ENCODE measurements around the gene CCKAR. TPM values are rescaled to one million over a fixed set of nuclear protein-coding genes. Genes with fewer than 3 reads are reported as not detected.

CCKAR gene, protein sequence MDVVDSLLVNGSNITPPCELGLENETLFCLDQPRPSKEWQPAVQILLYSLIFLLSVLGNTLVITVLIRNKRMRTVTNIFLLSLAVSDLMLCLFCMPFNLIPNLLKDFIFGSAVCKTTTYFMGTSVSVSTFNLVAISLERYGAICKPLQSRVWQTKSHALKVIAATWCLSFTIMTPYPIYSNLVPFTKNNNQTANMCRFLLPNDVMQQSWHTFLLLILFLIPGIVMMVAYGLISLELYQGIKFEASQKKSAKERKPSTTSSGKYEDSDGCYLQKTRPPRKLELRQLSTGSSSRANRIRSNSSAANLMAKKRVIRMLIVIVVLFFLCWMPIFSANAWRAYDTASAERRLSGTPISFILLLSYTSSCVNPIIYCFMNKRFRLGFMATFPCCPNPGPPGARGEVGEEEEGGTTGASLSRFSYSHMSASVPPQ
- total RNA-seq (2014; rRNA removed; shearing (Covaris generic)) = not detected in 2 replicates
- not detected in 2 replicates for total RNA-seq (2022)
- Bru-seq, nascent RNA = not detected
- not detected for BruChase-seq, experiment 1, labeled RNA remaining after a 6-hour chase
- BruChase-seq, experiment 2, labeled RNA remaining after a 2-hour chase = not detected
- long read RNA-seq = 0 reads

DNA sequence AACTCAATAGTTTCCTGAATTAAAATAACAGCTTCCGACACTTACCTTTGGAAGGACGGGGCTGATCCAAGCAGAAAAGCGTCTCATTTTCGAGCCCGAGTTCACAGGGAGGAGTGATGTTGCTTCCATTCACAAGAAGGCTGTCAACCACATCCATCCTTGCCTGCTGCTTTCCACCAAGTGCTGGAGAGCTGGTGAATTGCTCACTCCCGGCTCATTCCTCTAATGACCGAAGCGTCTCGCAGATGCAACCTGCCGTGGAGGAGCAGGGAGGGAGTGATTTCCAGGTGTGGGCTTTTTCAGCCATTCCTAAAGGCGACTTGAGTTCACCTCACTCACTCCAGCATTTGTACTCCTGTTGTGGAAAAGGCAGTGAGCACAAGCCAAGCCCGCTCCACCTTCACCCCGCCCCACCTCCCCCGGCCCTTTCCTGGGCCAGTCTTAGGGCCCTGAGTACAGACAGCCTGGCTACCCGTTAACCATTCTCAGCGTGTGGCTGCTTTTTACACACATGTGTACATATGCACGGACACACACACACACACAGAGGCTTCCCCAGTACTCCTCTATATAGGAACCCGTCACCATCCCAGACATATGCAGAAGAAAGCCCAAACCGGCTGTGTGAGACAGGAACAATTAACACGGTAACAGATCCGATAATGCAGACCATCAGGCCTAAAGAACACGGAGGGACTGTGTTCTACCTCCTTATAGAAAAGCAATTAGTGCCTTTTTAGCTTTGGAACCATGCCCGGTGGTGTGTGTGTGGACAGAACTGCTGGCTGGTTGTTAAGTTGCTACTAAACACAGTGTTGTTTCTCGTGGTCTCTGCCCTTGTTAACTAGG, at the start of gene CCKAR:
CCKAR (minus strand) TSS at position 374 of the 849 bp plus-strand sequence; CDS start at position 157, 217 bp downstream.
- Histone ChIP-seq H3K4me2 (ENCODE audit: low read length) (no peak within 1 kb of the TSS), H3K36me3 (ENCODE audit: insufficient read depth, low read length) (no peaks in the 10 kb centered on the region), H4K20me1 (ENCODE audit: insufficient read depth, low read length) (no peaks in the 10 kb centered on the region), H3K9me3 (ENCODE audit: low read length) (no peaks in the 10 kb centered on the region), H3K4me1 (ENCODE audit: insufficient read depth, low read length, poor library complexity, severe bottlenecking) (no peaks in the 10 kb centered on the region), H3K79me2 (ENCODE audit: insufficient read depth, low read depth, low read length) (no peaks in the 10 kb centered on the region), H2AFZ (ENCODE audit: low read length) (no peak within 1 kb of the TSS), H3K9me2 (ENCODE audit: insufficient read depth, low read length) (no peaks in the 10 kb centered on the region), H3K4me3 (ENCODE audit: low read depth, low read length, poor library complexity, severe bottlenecking) (no peak within 1 kb of the TSS), H3K27ac (ENCODE audit: low read depth, low read length, poor library complexity, severe bottlenecking) (no peak within 1 kb of the TSS)
- DNase-seq (ENCODE audit: low spot score) = no peak
- ChIA-PET CTCF (ENCODE audit: unreplicated experiment) (no interaction called here), POLR2A (interaction anchor here (1.0 kb wide), 1 partner anchor 85 kb away, joined by 3 read pairs; no protein-coding TSS in a partner anchor)
- no peak for TF ChIP-seq EZH2phosphoT487 (IDR thresholded peaks at IDR 0.05; ENCODE audit: borderline replicate concordance, low read depth, low read length)
- intact Hi-C loops (cut with micrococcal nuclease; ENCODE audit: unreplicated experiment) = no loop called here
- no TSS peak for BruUV-seq (replicated peaks)

DNA sequence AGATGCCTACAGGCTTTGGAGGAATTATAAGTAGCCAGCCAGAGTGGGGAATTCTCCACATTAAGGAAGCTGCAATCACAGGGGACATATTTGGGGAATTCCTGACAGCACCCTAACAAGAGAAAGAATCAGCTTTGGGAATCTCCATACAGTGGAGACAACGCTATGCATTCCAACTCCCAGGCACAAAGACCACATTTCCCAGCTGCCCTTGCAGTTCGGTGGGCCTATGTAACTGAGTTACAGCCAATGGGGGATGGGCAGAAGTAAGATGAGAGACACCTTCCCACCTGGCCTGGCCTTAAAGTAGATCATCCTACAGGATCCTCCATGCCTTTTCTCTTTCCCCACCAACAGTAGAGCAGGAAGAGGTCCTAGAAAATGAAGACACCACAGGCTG, 43.4 kb upstream of the CCKAR start:
- TF ChIP-seq, protein P1, sequence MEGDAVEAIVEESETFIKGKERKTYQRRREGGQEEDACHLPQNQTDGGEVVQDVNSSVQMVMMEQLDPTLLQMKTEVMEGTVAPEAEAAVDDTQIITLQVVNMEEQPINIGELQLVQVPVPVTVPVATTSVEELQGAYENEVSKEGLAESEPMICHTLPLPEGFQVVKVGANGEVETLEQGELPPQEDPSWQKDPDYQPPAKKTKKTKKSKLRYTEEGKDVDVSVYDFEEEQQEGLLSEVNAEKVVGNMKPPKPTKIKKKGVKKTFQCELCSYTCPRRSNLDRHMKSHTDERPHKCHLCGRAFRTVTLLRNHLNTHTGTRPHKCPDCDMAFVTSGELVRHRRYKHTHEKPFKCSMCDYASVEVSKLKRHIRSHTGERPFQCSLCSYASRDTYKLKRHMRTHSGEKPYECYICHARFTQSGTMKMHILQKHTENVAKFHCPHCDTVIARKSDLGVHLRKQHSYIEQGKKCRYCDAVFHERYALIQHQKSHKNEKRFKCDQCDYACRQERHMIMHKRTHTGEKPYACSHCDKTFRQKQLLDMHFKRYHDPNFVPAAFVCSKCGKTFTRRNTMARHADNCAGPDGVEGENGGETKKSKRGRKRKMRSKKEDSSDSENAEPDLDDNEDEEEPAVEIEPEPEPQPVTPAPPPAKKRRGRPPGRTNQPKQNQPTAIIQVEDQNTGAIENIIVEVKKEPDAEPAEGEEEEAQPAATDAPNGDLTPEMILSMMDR (conservative IDR thresholded peaks at IDR 0.05; ENCODE audit: low read length) = no peak
- TF ChIP-seq EZH2phosphoT487 (IDR thresholded peaks at IDR 0.05; ENCODE audit: borderline replicate concordance, low read depth, low read length) = no peak
- CTCF ChIA-PET (ENCODE audit: unreplicated experiment) = no interaction called here
- no peak for DNase-seq (ENCODE audit: low spot score)
- Histone ChIP-seq H3K9me3 (ENCODE audit: low read length) (0 out of 2 replicates have a peak, but pooled peaks cover 8% of the 10 kb centered on the region), H3K79me2 (ENCODE audit: insufficient read depth, low read depth, low read length) (no peaks in the 10 kb centered on the region), H3K4me3 (ENCODE audit: low read depth, low read length, poor library complexity, severe bottlenecking) (no peak overlapping the region), H3K4me2 (ENCODE audit: low read length) (no peak overlapping the region), H3K9me2 (ENCODE audit: insufficient read depth, low read length) (no peaks in the 10 kb centered on the region), H3K36me3 (ENCODE audit: insufficient read depth, low read length) (no peaks in the 10 kb centered on the region), H3K27ac (ENCODE audit: low read depth, low read length, poor library complexity, severe bottlenecking) (no peak overlapping the region), H3K4me1 (ENCODE audit: insufficient read depth, low read length, poor library complexity, severe bottlenecking) (no peaks in the 10 kb centered on the region), H2AFZ (ENCODE audit: low read length) (no peak overlapping the region), H4K20me1 (ENCODE audit: insufficient read depth, low read length) (no peaks in the 10 kb centered on the region)
- POLR2A ChIA-PET = interaction anchor here (0.5 to 1.1 kb wide), 2 partner anchors 36 to 231 kb away, joined by 4 read pairs; no protein-coding TSS in a partner anchor
- no TSS peak for BruUV-seq (replicated peaks)
- intact Hi-C loops (cut with micrococcal nuclease; ENCODE audit: unreplicated experiment) = no loop called here

DNA sequence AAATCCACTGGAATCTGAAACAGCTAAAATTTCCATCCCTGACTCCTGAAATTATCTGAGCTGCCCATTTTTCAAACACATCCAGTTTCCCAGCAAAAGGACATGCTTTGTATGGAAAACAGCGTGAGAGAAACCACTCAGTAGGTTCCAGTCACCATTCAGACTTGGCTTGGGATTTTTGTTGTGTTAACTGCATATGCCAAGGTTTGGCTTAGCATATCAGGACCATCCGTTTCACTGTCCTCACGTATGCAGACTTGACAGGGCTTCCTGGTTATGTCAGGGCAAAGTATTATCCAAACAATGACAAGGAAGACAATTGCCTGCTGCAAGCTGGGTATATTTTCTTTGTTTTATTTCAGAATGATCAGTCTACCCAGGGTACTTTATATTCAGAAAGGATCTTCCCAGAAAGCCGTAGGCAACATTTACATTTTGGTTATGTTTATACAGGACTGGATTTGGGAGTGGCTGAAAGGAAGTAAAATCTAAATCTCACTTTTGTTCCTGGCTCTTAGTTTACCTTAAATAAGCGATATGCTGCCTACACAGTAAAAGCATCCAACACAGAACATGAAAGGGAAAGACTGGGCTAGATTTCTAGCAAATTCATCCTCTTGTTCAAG, 41.3 kb upstream of the CCKAR start:
- DNase-seq (ENCODE audit: low spot score) = no peak
- BruUV-seq (replicated peaks) = no TSS peak
- intact Hi-C loops (cut with micrococcal nuclease; ENCODE audit: unreplicated experiment) = no loop called here
- H3K27ac ChIP-seq (ENCODE audit: low read depth, low read length, poor library complexity, severe bottlenecking) = no peak overlapping the region
- no peaks in the 10 kb centered on the region for H3K9me2 ChIP-seq (ENCODE audit: insufficient read depth, low read length)
- H3K9me3 ChIP-seq (ENCODE audit: low read length) = 0 out of 2 replicates have a peak, but pooled peaks cover 8% of the 10 kb centered on the region
- ChIA-PET CTCF (ENCODE audit: unreplicated experiment) (no interaction called here), POLR2A (no interaction called here)
- H4K20me1 ChIP-seq (ENCODE audit: insufficient read depth, low read length) = no peaks in the 10 kb centered on the region
- no peaks in the 10 kb centered on the region for H3K4me1 ChIP-seq (ENCODE audit: insufficient read depth, low read length, poor library complexity, severe bottlenecking)
- no peak overlapping the region for H3K4me3 ChIP-seq (ENCODE audit: low read depth, low read length, poor library complexity, severe bottlenecking)
- H2AFZ ChIP-seq (ENCODE audit: low read length) = no peak overlapping the region
- TF ChIP-seq EZH2phosphoT487 (IDR thresholded peaks at IDR 0.05; ENCODE audit: borderline replicate concordance, low read depth, low read length) = no peak
- TF ChIP-seq, protein P1 (conservative IDR thresholded peaks at IDR 0.05; ENCODE audit: low read length) = no peak
- H3K36me3 ChIP-seq (ENCODE audit: insufficient read depth, low read length) = no peaks in the 10 kb centered on the region
- no peak overlapping the region for H3K4me2 ChIP-seq (ENCODE audit: low read length)
- H3K79me2 ChIP-seq (ENCODE audit: insufficient read depth, low read depth, low read length) = no peaks in the 10 kb centered on the region

All from OCI-LY7 (cell line).